ENCODE results near the gene UBAP2L. TPM values are rescaled to one million over a fixed set of nuclear protein-coding genes. Genes with fewer than 3 reads are reported as not detected.

UBAP2L gene
- total and polyA plus RNA-seq, 9 of the 15 experiments (the other 6 are each of a cell fraction or from before 2014, with no cell fraction given) = 75.0 to 245 (median 119) TPM

- TF ChIP-seq XRCC4 (IDR thresholded peaks at IDR 0.05; ENCODE audit: extremely low read depth, insufficient read depth, insufficient read length) (no peak), SRSF1 (IDR thresholded peaks at IDR 0.05; ENCODE audit: low read depth, low read length) (no peak), ZNF184 (CRISPR knock-in tag; IDR thresholded peaks at IDR 0.05) (no peak), CXXC5 (CRISPR knock-in tag; IDR thresholded peaks at IDR 0.05) (peak; percentile 96), ZNF695 (CRISPR knock-in tag; IDR thresholded peaks at IDR 0.05) (no peak), ZC3H4 (CRISPR knock-in tag; IDR thresholded peaks at IDR 0.05; ENCODE audit: borderline replicate concordance) (no peak), CBX1 (IDR thresholded peaks at IDR 0.05; ENCODE audit: low read depth) (peak; percentile 84; the same call in 1 of the 2 replicates), PML (IDR thresholded peaks at IDR 0.05; ENCODE audit: low read length) (peak; percentile 53), ADNP (tag; IDR thresholded peaks at IDR 0.05) (no peak), ZNF224 (CRISPR knock-in tag; IDR thresholded peaks at IDR 0.05) (no peak), VEZF1 (CRISPR knock-in tag; IDR thresholded peaks at IDR 0.05) (no peak), CEBPB (tag; IDR thresholded peaks at IDR 0.05) (no peak), MBD1 (CRISPR knock-in tag; IDR thresholded peaks at IDR 0.05) (no peak), REST (IDR thresholded peaks at IDR 0.05; ENCODE audit: borderline replicate concordance) (peak; percentile 97), REST (CRISPR knock-in tag; IDR thresholded peaks at IDR 0.05; ENCODE audit: low read depth) (peak; percentile 29), ZNF76 (CRISPR knock-in tag; IDR thresholded peaks at IDR 0.05; ENCODE audit: borderline replicate concordance) (peak; percentile 73; the same call in 1 of the 2 replicates), NFRKB (IDR thresholded peaks at IDR 0.05; ENCODE audit: low read depth) (peak; percentile 100), C11orf30 (IDR thresholded peaks at IDR 0.05; ENCODE audit: low read depth) (peak; percentile 58)
Measured at GRCh38 chr1:154220071-154220969, at the start of gene UBAP2L (continued).
